ENCODE data around the gene HSD17B10.

HSD17B10 gene

GRCh38 chrX:53447441-53447840, 13.3 kb upstream of the HSD17B10 start:
- no peak overlapping the region for H3K4me3 ChIP-seq (ENCODE audit: low read depth, low read length)
- no peak for DNase-seq (ENCODE audit: low read depth)
- no peak for TF ChIP-seq CTCF (IDR thresholded peaks at IDR 0.05; ENCODE audit: low read depth, low read length, missing control alignments)
- in situ Hi-C loops (cut with HindIII; ENCODE audit: low sequenced_read_pairs), result no loop called here

GRCh38 chrX:53445977-53446376, 11.8 kb upstream of the HSD17B10 start:
- peak; percentile 69 for TF ChIP-seq CTCF (IDR thresholded peaks at IDR 0.05; ENCODE audit: low read depth, low read length, missing control alignments)

GRCh38 chrX:53442322-53442631, 8.1 kb upstream of the HSD17B10 start:
- TF ChIP-seq CTCF (IDR thresholded peaks at IDR 0.05; ENCODE audit: low read depth, low read length, missing control alignments), result no peak
- in situ Hi-C loops (cut with HindIII; ENCODE audit: low sequenced_read_pairs), result no loop called here
- DNase-seq (ENCODE audit: low read depth), result no peak
- H3K4me3 ChIP-seq (ENCODE audit: low read depth, low read length), result no peak overlapping the region

More at GRCh38 chrX:53445977-53446376, 11.8 kb upstream of the HSD17B10 start:
- no peak overlapping the region for H3K4me3 ChIP-seq (ENCODE audit: low read depth, low read length)
- in situ Hi-C loops (cut with HindIII; ENCODE audit: low sequenced_read_pairs), result no loop called here
- no peak for DNase-seq (ENCODE audit: low read depth)

- in situ Hi-C loops (cut with HindIII; ENCODE audit: low sequenced_read_pairs), result no loop called here
- DNase-seq (ENCODE audit: low read depth), result no peak
- H3K4me3 ChIP-seq (ENCODE audit: low read depth, low read length), result peak overlapping the region; percentile 40
- no peak for TF ChIP-seq CTCF (IDR thresholded peaks at IDR 0.05; ENCODE audit: low read depth, low read length, missing control alignments)
Measured at GRCh38 chrX:53441531-53442321, 7.6 kb upstream of the HSD17B10 start.

GRCh38 chrX:53440621-53441517, 6.7 kb upstream of the HSD17B10 start:
- TF ChIP-seq CTCF (IDR thresholded peaks at IDR 0.05; ENCODE audit: low read depth, low read length, missing control alignments), result no peak
- DNase-seq (ENCODE audit: low read depth), result no peak
- peak overlapping the region; percentile 40 for H3K4me3 ChIP-seq (ENCODE audit: low read depth, low read length)
- in situ Hi-C loops (cut with HindIII; ENCODE audit: low sequenced_read_pairs), result no loop called here

GRCh38 chrX:53440101-53440500, 5.9 kb upstream of the HSD17B10 start:
- H3K4me3 ChIP-seq (ENCODE audit: low read depth, low read length), result no peak overlapping the region
- no peak for TF ChIP-seq CTCF (IDR thresholded peaks at IDR 0.05; ENCODE audit: low read depth, low read length, missing control alignments)
- in situ Hi-C loops (cut with HindIII; ENCODE audit: low sequenced_read_pairs), result no loop called here
- DNase-seq (ENCODE audit: low read depth), result no peak

All from astrocyte of the cerebellum (primary cell).